Right hindlimb (tissue), 1 donor: ENCODE measurements around the gene ART4.

Experiments
- DNase-seq: peaks from one replicate; pipeline ENCODE4 v3.0.0-alpha.2; 2018

The ART4 gene

GRCh38 chr12:14850929-14851663, 7.8 kb upstream of the ART4 start:
- no peak for DNase-seq

DNA sequence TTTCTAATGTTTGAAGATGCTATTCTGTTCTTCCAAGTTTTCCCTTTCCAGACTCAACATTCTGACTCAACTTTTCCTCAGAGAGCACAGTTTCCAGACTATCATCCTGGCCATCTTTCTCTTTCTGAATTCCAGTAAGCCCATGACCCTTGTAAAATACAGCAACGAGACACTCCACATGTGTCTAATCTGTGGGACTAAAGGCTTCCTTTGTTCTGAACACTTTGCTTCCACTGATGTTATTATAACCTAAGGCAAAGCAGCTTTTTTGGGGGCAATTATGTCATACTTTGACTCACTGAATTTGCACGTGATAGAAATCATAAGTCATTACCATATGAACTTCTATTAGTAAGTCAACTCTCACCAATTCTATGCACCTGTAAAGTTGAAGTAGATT, 6.3 kb upstream of the ART4 start:
- peak; percentile 38 for DNase-seq

- DNase-seq: no peak
Measured at GRCh38 chr12:14846876-14847580, 3.7 kb upstream of the ART4 start.

- no peak for DNase-seq
Measured at GRCh38 chr12:14846042-14846587, 2.8 kb upstream of the ART4 start.

DNA sequence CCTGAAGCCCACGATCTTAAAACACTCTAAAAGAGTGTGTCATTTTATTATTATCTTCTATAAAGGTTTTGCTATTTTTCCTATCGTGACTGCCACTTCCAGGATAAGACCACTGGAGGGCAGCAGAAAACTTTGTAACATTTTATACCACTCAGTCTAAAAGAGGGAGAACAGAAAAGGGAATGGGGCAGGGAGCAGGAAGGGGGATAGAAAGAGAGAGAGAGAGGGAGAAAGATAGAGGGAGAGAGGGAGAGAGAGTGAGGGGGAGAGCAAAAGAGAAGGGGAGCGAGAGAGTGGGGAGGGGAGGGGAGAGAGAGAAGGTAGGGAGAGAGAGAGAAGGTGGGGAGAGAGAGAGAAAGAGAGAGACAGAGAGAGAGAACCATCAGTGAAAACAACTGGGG, 2.0 kb upstream of the ART4 start:
- peak; percentile 63 for DNase-seq

GRCh38 chr12:14844401-14844800, 1.1 kb upstream of the ART4 start:
- no peak for DNase-seq

- no peak for DNase-seq
Measured at GRCh38 chr12:14842315-14842714, 1.0 kb downstream of the ART4 start.

- DNase-seq: peak; percentile 23
Measured at GRCh38 chr12:14841761-14842160, 1.6 kb downstream of the ART4 start.

DNA sequence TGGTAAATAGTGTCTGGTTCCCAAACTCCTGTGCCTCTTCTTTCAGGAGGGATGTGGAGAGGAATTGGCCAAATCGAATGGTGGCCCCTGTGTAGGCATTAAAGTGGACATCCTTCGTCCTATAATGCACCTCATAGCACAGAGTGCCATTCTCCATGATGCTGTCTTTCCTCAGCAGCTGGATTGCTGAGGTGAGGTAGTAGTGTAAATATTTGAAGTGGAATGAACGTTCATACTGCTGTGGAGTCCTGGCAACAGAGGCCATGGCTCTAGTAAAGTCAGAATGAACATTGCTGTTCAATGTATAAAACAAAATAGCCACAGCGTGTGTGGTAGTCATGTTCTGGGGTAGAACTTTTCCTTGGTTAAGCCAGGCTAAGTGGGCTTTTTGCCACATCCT, 2.7 kb downstream of the ART4 start:
- DNase-seq: no peak

DNA sequence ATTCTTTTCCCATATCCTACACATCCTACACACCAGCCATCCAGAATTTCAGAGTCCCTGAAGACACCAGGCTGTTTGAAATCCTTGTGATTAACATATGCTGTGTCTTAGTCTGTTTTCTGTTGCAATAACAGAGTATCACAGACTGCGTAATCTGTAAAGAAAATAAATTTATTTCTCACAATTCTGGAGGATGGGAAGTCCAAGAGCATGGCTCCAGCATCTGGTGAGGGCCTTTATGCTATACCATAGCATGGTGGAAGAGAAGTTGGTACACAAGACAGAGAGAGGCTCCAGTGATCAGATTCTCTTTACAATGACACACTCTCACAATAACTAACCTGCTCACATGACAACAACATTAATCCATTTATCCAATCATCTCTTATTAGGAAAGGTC, 4.1 kb downstream of the ART4 start:
- DNase-seq: no peak

DNA sequence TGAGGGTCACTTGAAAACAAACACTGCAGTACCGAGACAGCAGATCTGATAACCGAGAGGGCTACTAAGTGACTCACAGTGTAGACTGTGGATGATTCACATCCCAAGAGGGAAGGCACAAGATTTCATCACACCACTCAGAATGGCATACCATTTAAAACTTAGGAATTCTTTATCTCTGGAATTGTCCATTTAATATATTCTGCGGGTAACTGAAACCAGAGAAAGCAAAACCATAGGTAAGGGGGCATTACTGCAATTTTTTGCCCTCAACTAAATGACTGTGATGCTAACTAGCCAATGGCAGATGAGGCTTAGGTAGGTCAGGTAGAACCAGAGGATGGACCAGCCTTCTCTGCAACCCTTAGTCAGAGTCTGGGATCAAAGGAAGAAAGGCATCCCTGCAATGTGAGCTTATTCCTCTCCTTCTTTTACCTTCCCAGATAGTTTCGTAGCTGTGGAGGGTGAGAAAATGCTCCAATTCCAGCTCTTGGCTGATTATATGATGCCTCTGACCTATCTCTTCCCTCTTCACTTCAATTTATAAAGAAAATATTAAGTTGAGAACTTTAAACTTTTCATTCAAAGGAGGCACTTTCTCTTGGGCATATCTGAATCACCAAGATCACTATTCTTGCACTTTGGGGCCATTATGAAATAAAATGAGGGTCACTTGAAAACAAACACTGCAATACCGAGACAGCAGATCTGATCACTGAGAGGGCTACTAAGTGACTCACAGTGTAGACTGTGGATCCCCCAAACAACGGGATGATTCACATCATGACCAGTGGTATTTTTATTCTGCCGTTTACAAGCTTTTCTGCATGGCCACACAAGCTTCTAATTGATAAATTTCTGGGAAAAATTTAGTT, 6.8 kb downstream of the ART4 start:
- no peak for DNase-seq

- DNase-seq: no peak
Measured at GRCh38 chr12:14834509-14834908, 8.8 kb downstream of the ART4 start.

DNA sequence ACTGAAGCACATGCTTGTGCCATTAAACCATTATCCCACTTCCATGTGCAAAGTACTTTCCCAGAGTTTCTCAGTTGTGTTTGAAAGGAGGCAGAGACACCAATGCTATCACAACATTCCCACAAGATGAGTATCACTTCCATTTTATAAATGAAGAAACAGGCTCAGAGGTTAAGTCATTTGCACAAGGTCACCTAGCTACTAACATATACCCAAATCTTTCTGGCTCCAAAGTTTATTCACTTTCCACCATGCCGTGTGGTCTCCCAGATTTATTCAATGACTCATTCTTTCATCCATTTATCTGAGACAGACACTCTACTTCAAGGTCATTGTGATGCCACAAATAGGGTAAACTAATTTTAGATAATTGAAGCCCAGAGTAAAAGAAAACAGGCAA, 9.4 kb downstream of the ART4 start:
- no peak for DNase-seq

GRCh38 chr12:14833336-14833735, 10.0 kb downstream of the ART4 start:
- no peak for DNase-seq

GRCh38 chr12:14828892-14829291, 14.4 kb downstream of the ART4 start:
- no peak for DNase-seq

DNA sequence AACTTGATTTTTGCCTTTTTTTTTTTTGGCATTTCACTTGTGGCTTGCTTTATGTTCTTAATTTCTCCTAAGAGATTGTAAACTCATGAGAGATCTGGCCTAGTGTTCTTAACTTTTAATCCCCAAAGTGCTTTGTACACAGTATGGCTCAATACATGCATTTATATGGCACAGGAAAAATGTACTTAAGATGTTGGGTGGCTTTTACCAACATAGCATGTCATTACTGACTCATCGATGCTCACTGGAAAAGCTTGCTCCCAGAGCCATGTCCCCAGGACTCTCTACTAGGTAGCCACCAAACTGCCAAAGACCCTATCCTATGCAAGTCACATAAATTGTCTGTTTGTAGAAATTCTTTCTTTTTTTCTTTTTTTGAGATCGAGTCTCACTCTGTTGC, 16.3 kb downstream of the ART4 start:
- no peak for DNase-seq

- peak; percentile 23 for DNase-seq
Measured at GRCh38 chr12:14826491-14826890, 16.8 kb downstream of the ART4 start.

DNA sequence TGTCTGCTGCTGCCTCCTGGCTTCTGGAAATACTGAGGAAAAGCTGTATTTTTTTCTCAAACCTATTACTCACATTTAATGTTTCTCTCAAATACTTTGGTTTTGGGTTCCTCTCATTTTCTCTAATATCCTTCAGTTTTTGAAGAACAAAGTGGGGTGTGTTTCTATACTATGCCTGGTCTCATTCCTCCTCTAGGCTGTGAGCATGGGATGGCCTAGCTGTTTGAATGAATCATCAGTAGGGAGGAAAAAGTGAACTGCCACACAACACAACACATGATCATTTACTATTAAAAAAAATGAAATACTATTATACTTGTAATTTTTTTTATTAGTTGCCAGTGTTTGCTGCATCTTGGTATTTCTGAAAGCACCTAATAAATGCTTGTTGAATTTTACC, 18.1 kb downstream of the ART4 start:
- no peak for DNase-seq

DNA sequence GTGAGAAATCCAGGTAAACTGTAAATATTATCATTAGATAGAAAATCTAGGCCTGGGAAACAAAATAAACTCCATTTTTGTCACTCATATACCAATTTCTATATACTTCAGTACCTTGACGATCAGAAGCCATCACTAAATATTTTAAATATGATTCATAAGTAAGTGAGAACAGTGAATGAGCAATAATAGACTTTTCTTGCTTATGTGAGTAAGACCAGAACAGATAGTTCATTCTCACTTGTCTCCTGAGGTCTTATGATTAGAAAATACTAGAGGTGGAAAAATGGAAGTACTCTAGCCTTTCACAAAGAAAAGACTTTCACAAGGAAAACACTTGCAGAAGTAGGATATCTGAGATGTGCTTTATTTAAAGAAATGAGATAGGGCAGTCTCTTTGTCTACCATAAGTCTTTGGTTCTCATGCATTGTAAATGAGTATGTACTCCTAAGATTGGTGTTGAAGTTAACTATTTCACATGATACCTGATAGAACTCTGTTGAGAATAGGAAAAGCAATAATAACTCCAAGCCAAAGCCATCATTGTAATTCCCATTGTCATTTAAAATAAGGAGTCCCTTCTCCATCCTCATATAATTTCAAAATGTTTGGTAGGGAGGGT, 19.2 kb downstream of the ART4 start:
- DNase-seq: no peak

DNA sequence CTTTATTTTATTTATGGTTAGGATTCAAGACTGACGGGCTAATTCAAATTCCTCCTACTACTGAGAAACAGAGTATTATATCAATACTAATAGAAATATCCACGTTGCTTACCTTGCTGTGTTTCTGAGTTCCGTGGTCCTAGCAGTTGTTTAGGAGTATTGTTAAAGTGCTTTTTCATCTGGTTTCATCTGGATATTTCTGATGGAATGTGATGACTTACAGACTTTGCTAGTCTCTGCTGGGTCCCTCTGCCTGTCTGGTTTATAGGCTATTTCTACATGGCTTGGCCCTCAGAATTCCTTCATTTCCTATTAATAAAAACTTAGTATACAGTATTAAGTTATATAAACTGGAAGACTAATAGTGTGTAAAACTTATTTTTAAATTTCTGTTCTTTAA, 29.3 kb downstream of the ART4 start, which contains the start of gene SMCO3:
TSS of gene SMCO3 (minus strand) at position 169 of the 400 bp plus-strand sequence. CDS start 7,502 bp downstream, outside the sequence.
- DNase-seq: no peak

DNA sequence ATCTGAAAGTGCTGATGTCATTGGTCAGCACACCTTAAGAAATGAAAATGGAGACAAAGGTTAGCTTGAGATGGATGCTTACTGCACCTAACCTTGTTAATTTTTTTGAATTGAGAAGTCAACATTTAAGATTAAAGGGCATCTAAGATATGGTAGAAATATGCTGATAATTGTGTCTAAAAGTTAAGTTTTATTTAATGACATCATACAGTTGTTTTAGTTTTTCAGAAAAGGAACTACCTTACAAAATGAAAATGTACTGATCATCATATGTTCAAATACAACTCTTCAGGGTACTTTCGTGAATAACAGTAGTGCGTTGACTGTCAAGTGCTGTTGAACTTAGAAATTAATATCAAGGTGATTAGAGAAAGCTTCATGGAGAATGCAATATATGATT, 31.8 kb downstream of the ART4 start:
- no peak for DNase-seq

- DNase-seq: no peak
Measured at GRCh38 chr12:14810953-14811483, 32.3 kb downstream of the ART4 start.
